GM23338 (cell line): ENCODE measurements around the gene TYSND1. TPM values are rescaled to one million over a fixed set of nuclear protein-coding genes. Genes with fewer than 3 reads are reported as not detected.

Experiments used
- ATAC-seq: fragments of 200-7000 bp; cut with Tn5 transposase; 3 replicates; pipeline ENCODE4 v1.9.1; 2020
- DNase-seq: peaks from one replicate; pipeline ENCODE4 v3.0.0-alpha.2; 2015; ENCODE audit warnings: low spot score
- H2AFZ ChIP-seq: fragments of 200-600 bp; sonication (generic); 2 replicates; pipeline ENCODE4 v1.8.0; 2016; ENCODE audit warnings: antibody characterized with exemption, mild to moderate bottlenecking, moderate library complexity
- H3F3A ChIP-seq: fragments of 200-600 bp; sonication (generic); replicated peaks from 2 replicates; pipeline ENCODE4 v1.8.0; 2017; ENCODE audit warnings: antibody characterized with exemption, mixed run types, low read depth
- H3K27ac ChIP-seq: fragments of 200-600 bp; sonication (generic); 2 replicates; pipeline ENCODE4 v1.6.1; 2016; ENCODE audit warnings: low read depth
- H3K27me3 ChIP-seq: fragments of 200-600 bp; sonication (generic); 2 replicates; pipeline ENCODE4 v1.8.0; 2016; ENCODE audit warnings: mild to moderate bottlenecking, mixed run types, moderate library complexity; ENCODE audit not compliant: insufficient read depth
- H3K36me3 ChIP-seq: fragments of 200-600 bp; sonication (generic); 2 replicates; pipeline ENCODE4 v1.8.0; 2016; ENCODE audit warnings: mild to moderate bottlenecking; ENCODE audit not compliant: insufficient read depth
- H3K4me1 ChIP-seq: fragments of 200-600 bp; sonication (generic); 2 replicates; pipeline ENCODE4 v1.8.0; 2016; ENCODE audit warnings: mild to moderate bottlenecking, moderate library complexity; ENCODE audit not compliant: insufficient read depth
- H3K4me2 ChIP-seq: fragments of 200-600 bp; sonication (generic); 2 replicates; pipeline ENCODE4 v1.7.1; 2017; ENCODE audit warnings: mixed run types
- H3K4me3 ChIP-seq: fragments of 200-600 bp; sonication (generic); 2 replicates; pipeline ENCODE4 v1.6.1; 2016; ENCODE audit warnings: mixed run types
- H3K79me2 ChIP-seq: fragments of 200-600 bp; sonication (generic); replicated peaks from 2 replicates; pipeline ENCODE4 v1.8.0; 2017; ENCODE audit warnings: mild to moderate bottlenecking; ENCODE audit not compliant: insufficient read depth
- H3K9me2 ChIP-seq: fragments of 200-600 bp; sonication (generic); 2 replicates; pipeline ENCODE4 v1.8.0; 2017; ENCODE audit not compliant: insufficient read depth
- H4K20me1 ChIP-seq: fragments of 200-600 bp; sonication (generic); replicated peaks from 2 replicates; pipeline ENCODE4 v1.8.0; 2017; ENCODE audit warnings: mild to moderate bottlenecking; ENCODE audit not compliant: insufficient read depth
- H3K27ac Mint-ChIP-seq: 2 replicates; pipeline ENCODE4 v1.8.0; 2020; ENCODE audit warnings: inconsistent platforms, mild to moderate bottlenecking, moderate library complexity, mixed read lengths
- H3K27me3 Mint-ChIP-seq: 3 replicates; pipeline ENCODE4 v1.8.0; 2022; ENCODE audit warnings: low read depth, mild to moderate bottlenecking, moderate library complexity, mixed read lengths, inconsistent platforms; ENCODE audit not compliant: insufficient read depth, poor library complexity
- H3K36me3 Mint-ChIP-seq: 3 replicates; pipeline ENCODE4 v1.8.0; 2021; ENCODE audit warnings: low read depth, mild to moderate bottlenecking, inconsistent platforms, moderate library complexity, mixed read lengths
- H3K4me1 Mint-ChIP-seq: 3 replicates; pipeline ENCODE4 v1.8.0; 2020; ENCODE audit warnings: mild to moderate bottlenecking, inconsistent platforms, mixed read lengths
- H3K4me3 Mint-ChIP-seq: 3 replicates; pipeline ENCODE4 v1.8.0; 2021; ENCODE audit warnings: moderate library complexity, mild to moderate bottlenecking, inconsistent platforms, mixed read lengths
- H3K9me3 Mint-ChIP-seq: 3 replicates; pipeline ENCODE4 v1.8.0; 2020; ENCODE audit warnings: moderate library complexity, mild to moderate bottlenecking, inconsistent platforms, mixed read lengths
- CREB1 ChIP-seq: fragments of 250-450 bp; sonication (Bioruptor Pico); IDR thresholded peaks from 2 replicates; pipeline ENCODE4 v1.5.0; 2020; ENCODE audit warnings: low read depth, mild to moderate bottlenecking, moderate library complexity
- CTCF ChIP-seq, 2 experiments: fragments of 200-600 bp in 1 of 2; sonication (generic) in 1 of 2; conservative IDR thresholded peaks; 2 replicates each; pipeline versions ENCODE4 v1.5.1 to v1.6.1; 2016 to 2017; ENCODE audit warnings: antibody characterized with exemption in 2 of 2, low read depth in 2 of 2, mild to moderate bottlenecking in 2 of 2, moderate library complexity in 1 of 2
- EZH2 ChIP-seq: fragments of 200-600 bp; sonication (generic); IDR thresholded peaks from one replicate; pipeline ENCODE4 v1.8.0; 2017; ENCODE audit warnings: antibody characterized with exemption, mild to moderate bottlenecking, low read depth; ENCODE audit not compliant: unreplicated experiment
- EZH2phosphoT487 ChIP-seq: fragments of 200-600 bp; sonication (generic); IDR thresholded peaks from one replicate; pipeline ENCODE4 v1.8.1; 2018; ENCODE audit warnings: antibody characterized with exemption; ENCODE audit not compliant: unreplicated experiment
- JUNB ChIP-seq: IDR thresholded peaks from one replicate; pipeline ENCODE4 v1.6.1; 2016; ENCODE audit warnings: antibody characterized with exemption; ENCODE audit not compliant: unreplicated experiment
- NANOG ChIP-seq: IDR thresholded peaks from 2 replicates; pipeline ENCODE4 v1.6.1; 2016; ENCODE audit warnings: antibody characterized with exemption, borderline replicate concordance
- POLR2AphosphoS5 ChIP-seq: IDR thresholded peaks from 2 replicates; pipeline ENCODE4 v1.6.1; 2016; ENCODE audit warnings: antibody characterized with exemption, low read depth
- REST ChIP-seq: IDR thresholded peaks from one replicate; pipeline ENCODE4 v1.6.1; 2018; ENCODE audit warnings: antibody characterized with exemption; ENCODE audit not compliant: unreplicated experiment
- STAT1 ChIP-seq: IDR thresholded peaks from one replicate; pipeline ENCODE4 v1.6.1; 2016; ENCODE audit warnings: antibody characterized with exemption; ENCODE audit not compliant: unreplicated experiment
- ZNF114 ChIP-seq: fragments of 250-450 bp; sonication (Bioruptor Pico); IDR thresholded peaks from 2 replicates; pipeline ENCODE4 v1.5.0; 2020; ENCODE audit warnings: mild to moderate bottlenecking, moderate library complexity
- ZNF331 ChIP-seq: fragments of 250-450 bp; sonication (Bioruptor Pico); IDR thresholded peaks from 2 replicates; pipeline ENCODE4 v1.5.0; 2020; ENCODE audit warnings: low read depth, mild to moderate bottlenecking, moderate library complexity
- polyA plus RNA-seq: library from polyadenylated mRNA; unstranded; fragments of >200 nt; fragmentation: Nextera tagmentation; extraction: Ambion mirVana; gene quantifications from 2 replicates; pipeline ENCODE4 v1.2.1, GENCODE V29; 2016
- total RNA-seq: library from RNA; depleted of rRNA; stranded (reverse); fragments of >200 nt; shearing (Covaris generic); gene quantifications from 2 replicates; pipeline ENCODE4 v1.2.3, GENCODE V29; 2014
- TF ChIP-seq, protein P1 (sequence below): IDR thresholded peaks from 2 replicates; pipeline ENCODE4 v1.6.1; 2016; ENCODE audit warnings: antibody characterized with exemption
- TF ChIP-seq, protein P2 (sequence below): fragments of 250-450 bp; sonication (Bioruptor Pico); IDR thresholded peaks from 2 replicates; pipeline ENCODE4 v1.5.0; 2020; ENCODE audit warnings: mild to moderate bottlenecking, moderate library complexity

The TYSND1 gene
- total and polyA plus RNA-seq, 2 experiments from 2014 or later: 5.2 to 19.5 TPM

DNA sequence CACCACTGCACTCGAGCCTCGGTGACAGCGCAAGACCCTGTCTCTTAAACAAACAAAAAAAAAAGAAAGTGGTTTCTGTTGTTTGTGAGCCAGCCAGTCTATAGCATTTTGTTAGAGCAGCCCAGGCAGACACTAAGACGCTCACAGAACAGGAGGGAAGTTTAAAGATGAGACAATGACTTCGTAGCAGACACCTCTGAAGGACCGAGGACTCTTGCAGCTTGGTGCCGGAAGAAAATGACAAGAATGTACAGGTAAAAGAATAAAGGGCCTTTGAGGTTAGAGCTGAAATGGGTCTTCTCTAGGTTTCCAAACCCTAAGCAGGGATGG, 54.1 kb downstream of the TYSND1 start:
- Histone ChIP-seq H3K79me2 (no peaks in the 10 kb centered on the region), H3K9me2 (no peaks in the 10 kb centered on the region), H3K36me3 (no peaks in the 10 kb centered on the region), H3K27me3 (no peaks in the 10 kb centered on the region), H3K4me2 (no peak overlapping the region), H3K4me3 (no peak overlapping the region), H3K4me1 (no peaks in the 10 kb centered on the region), H2AFZ (no peak overlapping the region), H4K20me1 (no peaks in the 10 kb centered on the region), H3K27ac (no peak overlapping the region), H3F3A (no peaks in the 10 kb centered on the region)
- no peak for DNase-seq
- no peak overlapping the region for H3K4me3 Mint-ChIP-seq
- H3K27ac Mint-ChIP-seq: no peak overlapping the region; the same call in 1 of the 2 replicates
- H3K27me3 Mint-ChIP-seq: peaks cover 2% of the 10 kb centered on the region
- peaks cover 16% of the 10 kb centered on the region for H3K36me3 Mint-ChIP-seq
- no peak for TF ChIP-seq POLR2AphosphoS5
- no peak for TF ChIP-seq REST
- TF ChIP-seq STAT1: no peak
- TF ChIP-seq CREB1 (CRISPR knock-in tag): no peak
- TF ChIP-seq, protein P1, sequence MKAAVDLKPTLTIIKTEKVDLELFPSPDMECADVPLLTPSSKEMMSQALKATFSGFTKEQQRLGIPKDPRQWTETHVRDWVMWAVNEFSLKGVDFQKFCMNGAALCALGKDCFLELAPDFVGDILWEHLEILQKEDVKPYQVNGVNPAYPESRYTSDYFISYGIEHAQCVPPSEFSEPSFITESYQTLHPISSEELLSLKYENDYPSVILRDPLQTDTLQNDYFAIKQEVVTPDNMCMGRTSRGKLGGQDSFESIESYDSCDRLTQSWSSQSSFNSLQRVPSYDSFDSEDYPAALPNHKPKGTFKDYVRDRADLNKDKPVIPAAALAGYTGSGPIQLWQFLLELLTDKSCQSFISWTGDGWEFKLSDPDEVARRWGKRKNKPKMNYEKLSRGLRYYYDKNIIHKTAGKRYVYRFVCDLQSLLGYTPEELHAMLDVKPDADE: no peak
- TF ChIP-seq JUNB: no peak
- no peak for TF ChIP-seq NANOG
- no peak for TF ChIP-seq ZNF114 (CRISPR knock-in tag)
- no peak for TF ChIP-seq EZH2phosphoT487
- no peak for TF ChIP-seq EZH2
- no peak for TF ChIP-seq ZNF331
- TF ChIP-seq CTCF (conservative IDR thresholded peaks at IDR 0.05; ENCODE audit: low read depth in 2 of 2): no peak
- TF ChIP-seq, protein P2, sequence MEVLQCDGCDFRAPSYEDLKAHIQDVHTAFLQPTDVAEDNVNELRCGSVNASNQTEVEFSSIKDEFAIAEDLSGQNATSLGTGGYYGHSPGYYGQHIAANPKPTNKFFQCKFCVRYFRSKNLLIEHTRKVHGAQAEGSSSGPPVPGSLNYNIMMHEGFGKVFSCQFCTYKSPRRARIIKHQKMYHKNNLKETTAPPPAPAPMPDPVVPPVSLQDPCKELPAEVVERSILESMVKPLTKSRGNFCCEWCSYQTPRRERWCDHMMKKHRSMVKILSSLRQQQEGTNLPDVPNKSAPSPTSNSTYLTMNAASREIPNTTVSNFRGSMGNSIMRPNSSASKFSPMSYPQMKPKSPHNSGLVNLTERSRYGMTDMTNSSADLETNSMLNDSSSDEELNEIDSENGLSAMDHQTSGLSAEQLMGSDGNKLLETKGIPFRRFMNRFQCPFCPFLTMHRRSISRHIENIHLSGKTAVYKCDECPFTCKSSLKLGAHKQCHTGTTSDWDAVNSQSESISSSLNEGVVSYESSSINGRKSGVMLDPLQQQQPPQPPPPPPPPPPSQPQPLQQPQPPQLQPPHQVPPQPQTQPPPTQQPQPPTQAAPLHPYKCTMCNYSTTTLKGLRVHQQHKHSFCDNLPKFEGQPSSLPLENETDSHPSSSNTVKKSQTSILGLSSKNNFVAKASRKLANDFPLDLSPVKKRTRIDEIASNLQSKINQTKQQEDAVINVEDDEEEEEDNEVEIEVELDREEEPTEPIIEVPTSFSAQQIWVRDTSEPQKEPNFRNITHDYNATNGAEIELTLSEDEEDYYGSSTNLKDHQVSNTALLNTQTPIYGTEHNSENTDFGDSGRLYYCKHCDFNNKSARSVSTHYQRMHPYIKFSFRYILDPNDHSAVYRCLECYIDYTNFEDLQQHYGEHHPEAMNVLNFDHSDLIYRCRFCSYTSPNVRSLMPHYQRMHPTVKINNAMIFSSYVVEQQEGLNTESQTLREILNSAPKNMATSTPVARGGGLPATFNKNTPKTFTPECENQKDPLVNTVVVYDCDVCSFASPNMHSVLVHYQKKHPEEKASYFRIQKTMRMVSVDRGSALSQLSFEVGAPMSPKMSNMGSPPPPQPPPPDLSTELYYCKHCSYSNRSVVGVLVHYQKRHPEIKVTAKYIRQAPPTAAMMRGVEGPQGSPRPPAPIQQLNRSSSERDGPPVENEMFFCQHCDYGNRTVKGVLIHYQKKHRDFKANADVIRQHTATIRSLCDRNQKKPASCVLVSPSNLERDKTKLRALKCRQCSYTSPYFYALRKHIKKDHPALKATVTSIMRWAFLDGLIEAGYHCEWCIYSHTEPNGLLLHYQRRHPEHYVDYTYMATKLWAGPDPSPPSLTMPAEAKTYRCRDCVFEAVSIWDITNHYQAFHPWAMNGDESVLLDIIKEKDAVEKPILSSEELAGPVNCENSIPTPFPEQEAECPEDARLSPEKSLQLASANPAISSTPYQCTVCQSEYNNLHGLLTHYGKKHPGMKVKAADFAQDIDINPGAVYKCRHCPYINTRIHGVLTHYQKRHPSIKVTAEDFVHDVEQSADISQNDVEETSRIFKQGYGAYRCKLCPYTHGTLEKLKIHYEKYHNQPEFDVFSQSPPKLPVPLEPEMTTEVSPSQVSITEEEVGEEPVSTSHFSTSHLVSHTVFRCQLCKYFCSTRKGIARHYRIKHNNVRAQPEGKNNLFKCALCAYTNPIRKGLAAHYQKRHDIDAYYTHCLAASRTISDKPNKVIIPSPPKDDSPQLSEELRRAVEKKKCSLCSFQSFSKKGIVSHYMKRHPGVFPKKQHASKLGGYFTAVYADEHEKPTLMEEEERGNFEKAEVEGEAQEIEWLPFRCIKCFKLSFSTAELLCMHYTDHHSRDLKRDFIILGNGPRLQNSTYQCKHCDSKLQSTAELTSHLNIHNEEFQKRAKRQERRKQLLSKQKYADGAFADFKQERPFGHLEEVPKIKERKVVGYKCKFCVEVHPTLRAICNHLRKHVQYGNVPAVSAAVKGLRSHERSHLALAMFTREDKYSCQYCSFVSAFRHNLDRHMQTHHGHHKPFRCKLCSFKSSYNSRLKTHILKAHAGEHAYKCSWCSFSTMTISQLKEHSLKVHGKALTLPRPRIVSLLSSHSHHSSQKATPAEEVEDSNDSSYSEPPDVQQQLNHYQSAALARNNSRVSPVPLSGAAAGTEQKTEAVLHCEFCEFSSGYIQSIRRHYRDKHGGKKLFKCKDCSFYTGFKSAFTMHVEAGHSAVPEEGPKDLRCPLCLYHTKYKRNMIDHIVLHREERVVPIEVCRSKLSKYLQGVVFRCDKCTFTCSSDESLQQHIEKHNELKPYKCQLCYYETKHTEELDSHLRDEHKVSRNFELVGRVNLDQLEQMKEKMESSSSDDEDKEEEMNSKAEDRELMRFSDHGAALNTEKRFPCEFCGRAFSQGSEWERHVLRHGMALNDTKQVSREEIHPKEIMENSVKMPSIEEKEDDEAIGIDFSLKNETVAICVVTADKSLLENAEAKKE (CRISPR knock-in tag): no peak
- peaks cover 2% of the 10 kb centered on the region; the same call in 1 of the 3 replicates for H3K4me1 Mint-ChIP-seq
- ATAC-seq: no peak
- no peaks in the 10 kb centered on the region for H3K9me3 Mint-ChIP-seq
